ENCODE measurements around the gene GARNL3. TPM values are rescaled to one million over a fixed set of nuclear protein-coding genes. Genes with fewer than 3 reads are reported as not detected.

The GARNL3 gene
- total RNA-seq, 1 donor from 2014 or later = 59.1 TPM

DNA sequence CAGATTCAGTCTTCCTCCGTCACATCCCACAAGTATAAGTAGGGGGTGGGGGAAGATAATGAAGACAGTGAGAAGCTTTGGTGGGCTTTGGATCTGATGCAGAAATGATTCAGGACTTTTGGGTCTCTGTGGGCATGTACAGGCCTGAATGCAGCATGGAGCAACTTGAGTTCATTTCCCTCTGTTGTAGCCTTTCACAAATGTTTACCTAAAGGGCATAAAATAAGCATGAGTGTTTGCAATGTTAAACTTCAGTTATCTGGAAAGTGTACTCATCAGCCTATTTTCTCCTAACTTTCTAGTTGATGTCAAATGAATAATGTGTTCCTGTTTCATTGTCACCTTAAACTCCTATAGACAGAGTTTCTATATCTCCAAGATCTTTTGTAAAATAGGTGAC, 39.3 kb downstream of the GARNL3 start:
- DNase-seq (ENCODE audit: low spot score in 2 of 2) (no peak), FAIRE-seq (no peak)

- no peak for FAIRE-seq
- no peak for DNase-seq (ENCODE audit: low spot score in 2 of 2)
Measured at GRCh38 chr9:127305206-127305837, 40.7 kb downstream of the GARNL3 start.

GRCh38 chr9:127305838-127306226, 41.3 kb downstream of the GARNL3 start:
- FAIRE-seq (no peak), DNase-seq (ENCODE audit: low spot score in 2 of 2) (no peak)

- FAIRE-seq (no peak), DNase-seq (ENCODE audit: low spot score in 2 of 2) (no peak)
Measured at GRCh38 chr9:127307802-127308201, 43.2 kb downstream of the GARNL3 start.

- FAIRE-seq = no peak
- no peak for DNase-seq (ENCODE audit: low spot score in 2 of 2)
Measured at GRCh38 chr9:127308652-127309434, 44.3 kb downstream of the GARNL3 start.

DNA sequence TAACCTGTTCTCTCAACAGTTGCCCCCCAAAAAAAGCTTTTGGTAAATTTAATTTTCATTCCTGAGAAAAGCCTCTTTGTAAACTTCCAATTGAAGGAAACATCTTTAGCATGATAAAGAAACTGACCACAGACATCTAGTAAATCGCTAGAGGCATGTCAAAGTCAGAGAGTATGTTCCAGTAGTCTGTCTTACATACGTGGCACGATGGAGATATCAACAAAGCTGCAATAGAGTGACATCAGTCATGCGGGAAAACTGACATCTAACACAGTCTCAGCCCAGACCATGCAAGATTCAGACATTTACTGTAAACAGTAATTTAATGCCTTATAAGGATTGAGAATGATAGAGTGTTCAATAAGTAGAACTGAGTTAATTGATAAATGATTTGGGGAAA, 45.1 kb downstream of the GARNL3 start:
- no peak for DNase-seq (ENCODE audit: low spot score in 2 of 2)
- FAIRE-seq = no peak

DNA sequence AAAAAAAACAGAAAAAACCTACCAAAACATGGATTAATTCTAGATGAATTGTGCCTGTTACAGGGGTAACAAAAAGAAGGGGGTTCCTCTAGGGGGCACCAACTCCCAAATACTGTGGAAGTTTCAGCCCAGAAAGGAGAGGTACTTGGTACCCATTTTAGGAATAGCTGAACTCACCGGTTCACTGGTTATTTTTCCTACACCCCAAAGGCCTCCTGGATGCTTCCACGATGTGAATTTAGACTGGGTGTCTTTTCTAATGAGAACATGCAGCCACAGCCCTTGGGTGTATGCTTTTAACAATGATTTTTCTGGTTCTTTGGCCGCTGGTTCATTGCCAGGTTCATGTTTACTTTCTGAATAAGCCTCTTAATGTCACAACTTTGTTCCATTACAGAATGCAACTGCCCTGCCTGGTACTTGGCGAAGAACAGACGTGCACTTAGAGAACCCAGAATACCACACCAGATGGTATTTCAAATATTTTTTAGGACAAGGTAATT, 46.7 kb downstream of the GARNL3 start:
- FAIRE-seq (no peak), DNase-seq (ENCODE audit: low spot score in 2 of 2) (peak in 1 of 2 donors; percentile 14)

DNA sequence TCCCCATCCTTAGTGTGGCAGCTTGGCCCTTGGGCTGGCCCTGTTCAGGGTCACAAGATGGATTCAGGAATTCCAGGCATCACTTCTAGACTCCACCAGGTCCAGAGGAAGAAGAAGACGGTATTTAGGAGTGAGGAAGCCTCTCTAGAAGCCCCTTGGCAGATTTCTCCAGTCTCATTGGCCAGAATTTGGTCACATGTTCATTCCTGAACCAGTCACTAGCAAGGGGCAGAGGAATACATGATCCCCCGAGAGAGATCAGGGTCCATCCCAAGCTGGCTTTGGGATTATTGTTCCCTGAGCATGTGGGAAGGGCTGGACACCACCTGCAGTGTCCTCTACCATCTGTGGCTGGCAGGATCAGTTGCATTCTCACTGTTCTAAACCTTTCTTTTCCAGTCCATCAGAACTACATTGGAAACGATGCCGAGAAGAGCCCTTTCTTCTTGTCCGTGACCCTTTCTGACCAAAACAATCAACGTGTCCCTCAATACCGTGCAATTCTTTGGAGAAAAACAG, 48.5 kb downstream of the GARNL3 start:
- DNase-seq (ENCODE audit: low spot score in 2 of 2) (no peak), FAIRE-seq (no peak)

GRCh38 chr9:127314911-127315310, 50.3 kb downstream of the GARNL3 start:
- no peak for DNase-seq (ENCODE audit: low spot score in 2 of 2)
- FAIRE-seq = no peak

DNA sequence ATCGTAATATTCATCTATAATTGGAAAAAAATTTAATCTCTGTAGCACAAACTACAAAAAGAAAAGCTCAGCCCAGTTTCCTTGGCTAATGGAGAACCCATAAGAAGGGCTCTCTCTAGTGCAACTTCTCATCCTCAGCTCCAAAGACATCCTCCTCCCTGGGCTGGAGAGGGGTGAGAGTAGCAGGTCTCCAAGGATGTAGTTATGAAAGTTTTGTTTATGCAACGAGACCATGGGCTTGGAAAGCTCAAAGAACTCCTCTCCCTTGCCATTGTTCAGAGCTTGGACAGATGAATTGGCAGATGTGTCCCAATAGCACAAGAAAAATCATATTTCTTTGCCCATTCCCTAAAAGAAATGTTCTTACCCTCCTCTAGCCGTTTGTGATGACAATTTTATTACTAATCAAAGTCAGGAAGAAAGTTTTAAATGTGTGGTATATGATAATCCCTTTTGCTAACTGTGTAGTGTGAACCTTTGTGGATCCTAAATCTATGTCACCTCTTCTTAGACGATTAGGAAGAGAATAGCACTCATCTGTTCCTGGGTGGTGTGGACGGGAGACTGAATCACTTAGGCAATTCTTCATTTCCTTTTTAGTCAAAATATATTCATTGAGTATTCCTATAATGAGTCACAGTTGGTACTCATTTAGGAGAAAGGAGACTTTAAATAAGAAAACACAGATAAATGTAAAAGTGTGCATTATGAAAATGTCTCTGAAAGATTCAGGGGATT, 52.2 kb downstream of the GARNL3 start:
- DNase-seq (ENCODE audit: low spot score in 2 of 2) (no peak), FAIRE-seq (no peak)

DNA sequence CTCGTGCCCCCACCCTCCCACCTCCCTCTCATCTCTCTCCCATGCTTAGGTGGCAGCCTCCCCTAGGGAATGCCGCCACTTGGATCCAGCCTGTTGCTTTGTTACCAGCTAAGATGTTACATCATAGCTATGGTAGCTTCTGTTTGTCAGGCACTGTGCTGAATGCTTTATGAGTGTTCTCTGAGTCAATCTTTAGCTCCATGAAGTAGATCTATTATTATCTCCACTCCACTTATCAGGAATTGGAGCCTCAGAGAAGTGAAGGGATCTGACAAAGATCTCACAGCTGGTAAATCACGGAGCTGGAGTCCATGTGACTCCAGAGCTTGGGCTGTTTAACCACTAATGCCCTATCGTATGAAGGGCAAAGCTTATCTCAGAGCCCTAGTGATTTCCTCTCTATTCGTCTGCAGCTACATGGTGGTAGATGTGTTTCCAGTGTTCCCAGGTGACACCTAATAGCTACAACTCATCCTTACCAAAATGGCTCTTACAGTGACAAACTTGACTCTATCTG, 54.1 kb downstream of the GARNL3 start:
- FAIRE-seq = no peak
- no peak for DNase-seq (ENCODE audit: low spot score in 2 of 2)

- FAIRE-seq (no peak), DNase-seq (ENCODE audit: low spot score in 2 of 2) (no peak)
Measured at GRCh38 chr9:127319366-127320114, 55.0 kb downstream of the GARNL3 start.

DNA sequence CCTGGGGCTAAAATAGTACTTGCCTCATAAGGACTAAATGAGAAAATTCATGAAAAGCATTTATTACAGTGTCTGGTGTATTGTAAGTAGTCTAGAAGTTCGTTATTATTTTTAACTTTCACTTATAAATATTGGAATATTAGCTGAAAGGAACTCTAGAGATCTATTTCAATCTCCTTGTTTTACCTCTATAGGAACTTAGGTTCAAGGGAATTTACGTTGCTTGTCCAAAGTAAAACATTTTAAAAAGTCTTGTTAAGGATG, 55.5 kb downstream of the GARNL3 start:
- no peak for DNase-seq (ENCODE audit: low spot score in 2 of 2)
- FAIRE-seq = no peak

DNA sequence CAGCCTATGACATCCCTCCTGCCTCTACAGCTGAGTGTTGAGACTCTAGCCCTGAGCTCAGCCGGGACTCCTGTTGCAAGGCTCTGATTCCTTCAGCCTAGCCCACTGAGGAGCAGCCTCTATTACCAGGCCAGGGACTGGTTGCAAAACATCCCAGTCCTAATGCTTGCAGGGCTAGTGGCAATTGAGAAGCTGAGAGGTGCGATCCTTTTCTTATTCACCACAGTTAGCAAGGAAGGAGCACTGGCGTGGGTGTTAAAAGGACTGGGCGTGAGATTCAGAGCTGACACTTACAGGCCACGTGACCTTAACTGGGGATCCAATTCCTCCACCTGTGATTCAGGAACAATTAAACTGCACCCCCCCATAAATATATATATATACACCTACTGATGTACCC, 58.8 kb downstream of the GARNL3 start:
- DNase-seq (ENCODE audit: low spot score in 2 of 2) = no peak
- FAIRE-seq = no peak

- FAIRE-seq = no peak
- no peak for DNase-seq (ENCODE audit: low spot score in 2 of 2)
Measured at GRCh38 chr9:127330501-127330900, 65.9 kb downstream of the GARNL3 start.

DNA sequence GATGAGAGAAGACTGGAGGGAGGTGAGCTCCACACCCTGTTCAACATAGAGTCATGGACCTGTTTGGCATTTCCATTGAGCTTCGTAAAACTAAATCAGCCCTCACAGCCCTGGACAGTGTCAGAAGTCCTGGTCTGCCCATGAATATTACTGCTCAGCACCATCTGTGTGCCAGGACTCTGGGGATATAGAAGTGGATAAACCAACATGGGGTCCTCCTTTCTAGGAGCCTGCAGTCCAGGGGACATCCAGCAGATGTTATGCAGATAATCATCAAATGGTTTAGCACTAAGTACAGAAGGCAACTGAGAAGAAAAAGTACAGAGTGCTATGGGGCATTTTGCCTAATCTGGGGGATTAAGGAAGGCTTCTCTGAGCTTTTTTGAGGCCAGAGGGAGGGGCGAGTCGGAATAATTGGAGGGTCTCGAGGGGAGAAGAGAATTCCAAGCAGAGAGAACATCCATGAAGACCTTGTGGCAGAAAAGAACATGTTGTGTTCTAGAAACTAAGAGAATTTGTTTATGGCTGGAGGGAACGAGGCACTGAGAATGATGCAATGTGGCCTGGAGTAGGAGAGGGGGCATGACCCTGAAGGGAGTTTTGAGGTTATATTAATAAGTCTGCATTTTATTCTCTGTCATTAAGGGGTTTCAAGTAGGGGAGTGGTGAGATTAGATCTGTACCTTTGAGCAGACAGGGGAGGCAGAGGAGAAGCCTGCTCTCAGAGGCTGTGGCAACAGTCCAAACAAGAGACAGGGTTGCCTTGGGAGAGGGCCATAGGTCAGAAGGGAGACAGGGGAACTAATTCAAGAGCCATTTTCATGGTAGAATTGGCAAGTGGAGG, 68.9 kb downstream of the GARNL3 start:
- DNase-seq (ENCODE audit: low spot score in 2 of 2) (no peak), FAIRE-seq (no peak)

DNA sequence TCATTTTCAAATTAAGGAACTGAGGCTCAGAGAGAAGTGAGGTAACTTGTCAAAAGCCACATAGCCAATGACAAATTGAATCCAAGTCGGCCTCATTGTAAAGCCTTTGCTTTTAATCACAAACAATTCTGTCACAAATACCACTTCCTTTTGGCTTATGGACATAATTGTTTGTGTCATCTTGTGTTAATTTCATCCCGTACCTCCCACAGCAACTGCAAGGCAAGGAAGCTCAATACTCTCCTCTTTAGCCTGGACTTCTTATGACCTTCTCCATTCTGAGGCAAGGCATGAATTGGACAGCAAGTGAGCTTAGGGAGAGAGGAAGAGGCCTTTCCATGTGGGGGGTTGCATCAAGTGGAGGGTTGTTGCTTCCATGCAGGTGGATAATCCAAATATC, 70.2 kb downstream of the GARNL3 start:
- DNase-seq (ENCODE audit: low spot score in 2 of 2) (no peak), FAIRE-seq (no peak)

DNA sequence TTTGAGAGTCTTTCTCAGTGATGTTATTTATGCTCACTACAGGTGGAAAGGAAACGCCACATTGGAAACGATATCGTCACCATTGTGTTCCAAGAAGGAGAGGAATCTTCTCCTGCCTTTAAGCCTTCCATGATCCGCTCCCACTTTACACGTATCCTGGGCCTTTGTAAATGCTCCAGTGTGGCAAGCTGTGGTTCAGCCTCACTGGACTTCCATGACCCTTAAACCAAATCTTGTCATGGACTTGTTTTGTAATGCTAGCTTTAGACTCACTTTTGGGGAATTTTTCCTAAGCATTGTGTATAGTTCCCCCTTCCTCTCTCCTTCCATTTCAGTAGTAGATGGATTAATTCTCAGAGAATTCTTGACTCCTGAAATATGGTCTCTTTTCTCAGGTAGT, 71.5 kb downstream of the GARNL3 start:
- no peak for DNase-seq (ENCODE audit: low spot score in 2 of 2)
- FAIRE-seq = no peak

DNA sequence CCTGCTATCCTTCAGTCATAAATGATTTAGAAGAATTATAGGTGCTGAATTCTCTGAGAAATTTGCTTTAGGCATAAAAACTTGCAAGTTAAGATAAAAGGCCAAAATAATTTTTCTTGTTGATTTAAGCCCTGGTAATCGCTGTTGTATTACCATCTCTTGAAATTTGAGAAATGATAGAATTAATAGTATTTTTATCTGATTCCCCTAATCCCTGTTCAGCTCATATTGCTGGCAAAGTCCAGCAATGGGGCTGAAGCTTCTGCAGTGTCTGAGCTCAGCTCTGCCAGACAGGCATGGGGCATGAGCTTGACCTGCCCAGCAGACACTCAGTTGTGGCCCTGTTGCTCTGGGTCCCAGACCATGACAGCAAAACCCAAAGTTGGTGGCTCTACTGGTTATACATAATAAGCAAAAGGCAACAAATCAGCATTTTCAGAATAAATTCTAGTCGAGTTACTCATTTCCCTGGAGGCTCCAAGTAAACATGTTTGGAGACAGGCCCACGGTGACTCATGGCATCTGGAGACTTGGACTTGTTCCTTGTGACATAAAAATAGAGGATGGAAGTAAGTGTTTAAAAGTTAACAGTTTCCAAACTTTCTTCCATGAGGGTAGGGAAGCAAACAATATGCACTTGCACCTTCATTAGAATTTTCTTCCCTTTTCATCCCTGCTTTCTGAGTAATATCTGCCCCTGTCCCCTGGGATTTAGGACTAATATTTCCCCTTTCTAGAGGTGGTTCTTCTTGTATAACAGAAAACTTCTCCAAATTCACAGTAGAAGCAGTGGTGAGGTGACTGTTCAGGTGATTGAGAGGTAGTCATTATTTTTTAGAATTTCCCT, 72.2 kb downstream of the GARNL3 start:
- DNase-seq (ENCODE audit: low spot score in 2 of 2) (peak in 1 of 2 donors; percentile 45), FAIRE-seq (no peak)
